A673 (cell line): Measurements from ENCODE around the gene ADAMTS1. TPM values are rescaled to one million over a fixed set of nuclear protein-coding genes. Genes with fewer than 3 reads are reported as not detected.

ENCODE experiments used
- BruUV-seq: library from RNA; stranded (reverse); fragments of 400-500 nt; replicated peaks from 2 replicates; lab custom pipeline; 2021; lab: Mats Ljungman, UMichigan
- CTCF ChIA-PET: fragments of 300-600 bp; sonication (Branson Sonifier 250); formaldehyde crosslinking; loops from one replicate; lab custom pipeline; 2022; ENCODE audit warnings: antibody characterized with exemption; lab: Charles Lee
- POLR2A ChIA-PET: fragments of 300-600 bp; sonication (Branson Sonifier 250); formaldehyde crosslinking; loops from one replicate; lab custom pipeline; 2022; ENCODE audit warnings: antibody characterized with exemption; ENCODE audit not compliant: low non-redundant PET; lab: Charles Lee
- DNase-seq: peaks from one replicate; pipeline ENCODE4 v3.0.0-alpha.2; 2015; ENCODE audit warnings: low spot score
- H3K27ac ChIP-seq: fragments of 200-600 bp; sonication (generic); 2 replicates; pipeline ENCODE4 v1.5.1; 2016; ENCODE audit warnings: mixed run types, low read depth, mild to moderate bottlenecking, mixed read lengths, antibody characterized with exemption, low read length; ENCODE audit not compliant: poor library complexity, severe bottlenecking
- H3K27me3 ChIP-seq: fragments of 200-600 bp; sonication (generic); replicated peaks from 2 replicates; pipeline ENCODE4 v1.6.1; 2017; ENCODE audit warnings: mixed run types, low read depth, mild to moderate bottlenecking, mixed read lengths, antibody characterized with exemption, low read length; ENCODE audit not compliant: insufficient read depth, poor library complexity
- H3K36me3 ChIP-seq: fragments of 200-600 bp; sonication (generic); 2 replicates; pipeline ENCODE4 v1.6.1; 2016; ENCODE audit warnings: mixed run types, mild to moderate bottlenecking, mixed read lengths, antibody characterized with exemption, low read length; ENCODE audit not compliant: insufficient read depth, poor library complexity, severe bottlenecking
- H3K4me1 ChIP-seq: fragments of 200-600 bp; sonication (generic); 2 replicates; pipeline ENCODE4 v1.6.1; 2017; ENCODE audit warnings: mixed run types, mild to moderate bottlenecking, mixed read lengths, antibody characterized with exemption, low read length; ENCODE audit not compliant: insufficient read depth, poor library complexity, severe bottlenecking
- H3K4me3 ChIP-seq: fragments of 200-600 bp; sonication (generic); 2 replicates; pipeline ENCODE4 v1.5.1; 2016; ENCODE audit warnings: low read depth, mixed run types, mild to moderate bottlenecking, mixed read lengths, low read length; ENCODE audit not compliant: poor library complexity, severe bottlenecking
- H3K9me3 ChIP-seq: fragments of 200-600 bp; sonication (generic); 2 replicates; pipeline ENCODE4 v1.6.1; 2016; ENCODE audit warnings: mixed run types, low read depth, mild to moderate bottlenecking, mixed read lengths, antibody characterized with exemption, low read length; ENCODE audit not compliant: poor library complexity, severe bottlenecking
- EZH2 ChIP-seq: fragments of 200-600 bp; sonication (generic); IDR thresholded peaks from 2 replicates; pipeline ENCODE4 v1.6.1; 2017; ENCODE audit warnings: borderline replicate concordance, low read depth, mild to moderate bottlenecking, mixed read lengths, antibody characterized with exemption, low read length; ENCODE audit not compliant: poor library complexity, severe bottlenecking
- intact Hi-C: fragments of 100-400 bp; cut with micrococcal nuclease; formaldehyde crosslinking; loops from one replicate; pipeline ENCODE4 v1.10.0; 2022; ENCODE audit not compliant: unreplicated experiment
- total RNA-seq: library from RNA; stranded (reverse); gene quantifications from 2 replicates; pipeline ENCODE4 v1.2.3, GENCODE V29; 2021
- TF ChIP-seq, protein P1 (sequence below): fragments of 300-800, 200-600 bp; sonication (generic); conservative IDR thresholded peaks from 2 replicates; pipeline ENCODE4 v1.5.1; 2017; ENCODE audit warnings: low read depth, mild to moderate bottlenecking, antibody characterized with exemption, low read length, moderate library complexity, mixed read lengths

The ADAMTS1 gene
- total RNA-seq, 1 experiment from 2014 or later: 17.9 TPM

DNA sequence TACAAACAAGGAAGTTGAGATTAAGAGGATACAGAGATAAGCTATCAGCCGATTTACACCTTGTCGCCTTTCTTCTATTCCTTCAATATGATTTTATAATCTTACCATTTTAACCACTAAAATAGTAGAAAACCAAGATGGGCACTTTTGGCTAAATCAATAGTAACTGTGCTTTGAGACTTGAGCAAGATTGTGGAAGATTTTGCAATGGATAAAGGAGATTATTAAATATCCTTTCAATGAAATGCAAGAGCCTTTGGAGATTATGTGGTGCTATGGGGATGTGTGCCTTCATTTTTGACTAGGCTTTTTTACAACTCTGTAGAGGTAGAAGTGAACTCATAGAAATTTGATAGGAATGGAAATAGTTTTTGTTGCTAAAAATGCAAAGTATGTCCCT lies 33.7 kb downstream of the ADAMTS1 start:
- no peaks in the 10 kb centered on the region for H3K9me3 ChIP-seq
- ChIA-PET CTCF (no interaction called here), POLR2A (interaction anchor here (0.7 kb wide), 1 partner anchor 1052 kb away, joined by 3 read pairs; no protein-coding TSS in a partner anchor)
- H3K27me3 ChIP-seq: no peaks in the 10 kb centered on the region
- no peak for DNase-seq
- intact Hi-C loops: no loop called here
- no TSS peak for BruUV-seq
- no peaks in the 10 kb centered on the region for H3K4me1 ChIP-seq
- H3K27ac ChIP-seq: no peak overlapping the region
- H3K36me3 ChIP-seq: no peaks in the 10 kb centered on the region
- H3K4me3 ChIP-seq: no peak overlapping the region
- TF ChIP-seq, protein P1, sequence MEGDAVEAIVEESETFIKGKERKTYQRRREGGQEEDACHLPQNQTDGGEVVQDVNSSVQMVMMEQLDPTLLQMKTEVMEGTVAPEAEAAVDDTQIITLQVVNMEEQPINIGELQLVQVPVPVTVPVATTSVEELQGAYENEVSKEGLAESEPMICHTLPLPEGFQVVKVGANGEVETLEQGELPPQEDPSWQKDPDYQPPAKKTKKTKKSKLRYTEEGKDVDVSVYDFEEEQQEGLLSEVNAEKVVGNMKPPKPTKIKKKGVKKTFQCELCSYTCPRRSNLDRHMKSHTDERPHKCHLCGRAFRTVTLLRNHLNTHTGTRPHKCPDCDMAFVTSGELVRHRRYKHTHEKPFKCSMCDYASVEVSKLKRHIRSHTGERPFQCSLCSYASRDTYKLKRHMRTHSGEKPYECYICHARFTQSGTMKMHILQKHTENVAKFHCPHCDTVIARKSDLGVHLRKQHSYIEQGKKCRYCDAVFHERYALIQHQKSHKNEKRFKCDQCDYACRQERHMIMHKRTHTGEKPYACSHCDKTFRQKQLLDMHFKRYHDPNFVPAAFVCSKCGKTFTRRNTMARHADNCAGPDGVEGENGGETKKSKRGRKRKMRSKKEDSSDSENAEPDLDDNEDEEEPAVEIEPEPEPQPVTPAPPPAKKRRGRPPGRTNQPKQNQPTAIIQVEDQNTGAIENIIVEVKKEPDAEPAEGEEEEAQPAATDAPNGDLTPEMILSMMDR: no peak
- TF ChIP-seq EZH2: no peak

DNA sequence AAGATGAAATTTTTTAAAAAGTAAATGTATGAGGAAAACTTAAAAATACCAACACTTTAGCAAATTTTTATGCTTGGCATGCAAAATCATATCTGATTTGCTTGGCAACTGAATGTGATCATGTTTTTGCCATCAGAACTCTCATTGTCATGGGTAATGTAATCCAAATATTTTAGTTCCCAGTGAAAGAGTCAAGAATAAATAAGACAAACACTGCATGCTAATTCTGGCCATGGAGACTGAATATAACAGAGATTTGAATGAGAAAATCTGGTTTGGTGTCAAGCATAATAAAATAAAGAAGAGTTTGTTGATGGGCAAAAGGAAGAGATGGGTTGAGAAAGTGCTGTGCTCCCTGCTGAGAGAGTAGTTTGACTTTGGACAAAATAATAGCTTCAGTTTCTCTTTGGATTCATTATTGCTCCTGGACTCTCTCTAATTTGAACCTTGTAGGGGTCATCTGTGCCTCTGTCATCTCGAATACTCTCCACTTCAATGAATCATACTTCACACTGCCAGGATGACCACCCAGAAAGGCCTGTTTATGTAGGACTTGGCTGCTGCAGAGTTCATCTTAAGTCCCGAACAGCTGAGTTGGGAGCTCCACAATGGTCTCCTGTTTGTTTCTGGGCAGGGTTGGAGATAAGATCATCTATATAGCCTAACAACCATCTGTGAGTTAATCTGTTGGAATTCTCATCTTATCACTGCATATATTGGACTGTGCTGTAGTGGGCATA lies 34.4 kb downstream of the ADAMTS1 start:
- no peak overlapping the region for H3K4me3 ChIP-seq
- H3K9me3 ChIP-seq: no peaks in the 10 kb centered on the region
- DNase-seq: no peak
- H3K4me1 ChIP-seq: no peaks in the 10 kb centered on the region
- TF ChIP-seq EZH2: no peak
- TF ChIP-seq, protein P1: no peak
- H3K36me3 ChIP-seq: no peaks in the 10 kb centered on the region
- BruUV-seq: no TSS peak
- intact Hi-C loops: no loop called here
- CTCF ChIA-PET: no interaction called here
- no peaks in the 10 kb centered on the region for H3K27me3 ChIP-seq
- no peak overlapping the region for H3K27ac ChIP-seq
- POLR2A ChIA-PET: interaction anchor here (0.7 kb wide), 1 partner anchor 340 kb away, joined by 5 read pairs; no protein-coding TSS in a partner anchor

DNA sequence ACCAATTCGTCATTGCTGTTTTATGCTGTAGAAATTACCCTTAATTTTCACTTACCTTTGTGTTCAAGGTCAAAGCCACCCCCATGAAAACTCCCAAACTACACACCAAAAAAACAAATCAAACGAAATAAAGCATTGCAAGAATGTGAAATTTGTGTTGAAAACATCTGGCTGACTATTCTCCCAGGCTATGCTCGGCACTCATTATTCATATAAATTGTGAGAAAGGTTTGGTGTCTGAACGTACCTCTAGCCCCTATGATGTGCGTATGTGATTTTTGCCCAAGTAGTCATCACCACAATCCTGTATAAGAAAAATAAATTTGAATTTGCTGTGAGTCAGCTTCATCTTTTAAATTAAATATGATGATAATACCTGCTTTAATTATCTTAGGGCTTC lies 34.9 kb downstream of the ADAMTS1 start:
- no peaks in the 10 kb centered on the region for H3K27me3 ChIP-seq
- DNase-seq: no peak
- no peaks in the 10 kb centered on the region for H3K36me3 ChIP-seq
- BruUV-seq: no TSS peak
- POLR2A ChIA-PET: no interaction called here
- TF ChIP-seq, protein P1: no peak
- intact Hi-C loops: no loop called here
- CTCF ChIA-PET: no interaction called here
- no peak overlapping the region for H3K4me3 ChIP-seq
- no peak overlapping the region for H3K27ac ChIP-seq
- no peaks in the 10 kb centered on the region for H3K4me1 ChIP-seq
- H3K9me3 ChIP-seq: no peaks in the 10 kb centered on the region
